GM19238 (cell line): ENCODE results near the gene DCUN1D1.

Experiments
- DNase-seq: peaks from one replicate; pipeline ENCODE4 v3.0.0; 2011; ENCODE audit warnings: low spot score; ENCODE audit not compliant: insufficient read length

The DCUN1D1 gene

DNA sequence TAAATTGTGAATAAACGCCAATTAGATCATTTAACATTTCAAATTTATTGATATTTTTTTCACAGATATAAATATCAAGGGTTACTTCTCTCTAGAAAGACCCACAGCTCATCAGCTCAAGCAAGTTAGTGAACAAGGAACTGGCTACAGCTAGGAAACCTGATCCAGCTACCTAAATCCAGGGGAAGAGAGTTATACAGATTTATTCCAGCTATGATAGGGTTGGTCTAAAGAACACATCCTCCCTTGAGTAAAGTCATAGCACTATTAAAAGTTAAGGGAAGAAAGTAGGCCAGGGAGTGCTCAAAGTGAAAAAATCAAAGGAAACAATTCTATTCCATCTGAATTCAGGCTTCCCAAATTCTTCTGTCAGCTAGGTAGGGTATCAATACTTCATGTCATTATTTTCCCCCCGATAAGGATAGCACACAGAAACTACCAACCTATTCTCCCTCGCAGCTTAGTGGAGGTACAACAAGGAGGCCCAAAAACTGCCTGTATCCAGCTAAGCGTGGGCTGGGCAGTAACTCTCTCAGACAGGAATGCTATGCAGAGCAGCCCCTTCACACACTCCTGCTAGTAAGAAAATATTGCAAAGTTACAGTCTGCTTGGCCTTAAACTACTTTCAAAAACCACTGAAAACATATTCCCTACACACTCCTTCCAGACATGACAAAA lies 44.0 kb downstream of the DCUN1D1 start:
- DNase-seq, result no peak

DNA sequence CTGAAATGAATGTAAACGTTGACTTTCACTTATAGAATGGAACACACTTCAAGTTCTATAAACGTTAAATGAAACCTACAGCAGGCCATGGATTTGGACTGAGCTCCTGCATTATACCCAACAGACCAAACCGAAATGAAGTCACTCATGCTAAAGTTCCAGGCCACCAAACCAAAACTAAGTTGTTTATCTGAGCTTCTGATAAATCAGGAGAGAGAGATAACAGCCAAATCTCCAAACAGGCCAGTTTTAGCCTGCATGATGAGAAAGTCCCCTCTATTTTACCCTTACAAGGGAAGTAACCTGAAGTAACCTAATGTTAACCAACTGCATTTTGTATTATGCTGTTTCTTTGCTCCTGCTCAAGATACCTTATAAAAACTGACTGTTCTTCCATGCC lies 44.5 kb downstream of the DCUN1D1 start:
- DNase-seq, result no peak

DNA sequence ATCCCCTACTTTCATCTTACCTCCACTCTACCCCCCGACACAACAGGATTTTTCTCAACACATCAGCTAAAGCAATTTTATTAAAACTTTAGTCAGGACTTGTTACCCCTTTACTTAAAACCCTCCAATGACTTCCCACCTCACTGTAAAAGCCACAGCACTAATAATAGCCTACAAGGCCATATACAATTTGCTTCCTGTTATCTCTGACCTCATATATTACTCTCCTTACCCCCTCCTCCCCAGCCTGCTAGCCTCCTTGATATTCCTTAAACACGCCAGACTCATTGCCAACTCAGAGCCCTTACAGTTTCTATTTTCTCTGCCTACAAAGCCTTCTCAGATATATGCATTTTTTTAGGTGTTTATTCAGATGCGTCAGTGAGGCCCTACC lies 54.4 kb downstream of the DCUN1D1 start:
- no peak for DNase-seq

DNA sequence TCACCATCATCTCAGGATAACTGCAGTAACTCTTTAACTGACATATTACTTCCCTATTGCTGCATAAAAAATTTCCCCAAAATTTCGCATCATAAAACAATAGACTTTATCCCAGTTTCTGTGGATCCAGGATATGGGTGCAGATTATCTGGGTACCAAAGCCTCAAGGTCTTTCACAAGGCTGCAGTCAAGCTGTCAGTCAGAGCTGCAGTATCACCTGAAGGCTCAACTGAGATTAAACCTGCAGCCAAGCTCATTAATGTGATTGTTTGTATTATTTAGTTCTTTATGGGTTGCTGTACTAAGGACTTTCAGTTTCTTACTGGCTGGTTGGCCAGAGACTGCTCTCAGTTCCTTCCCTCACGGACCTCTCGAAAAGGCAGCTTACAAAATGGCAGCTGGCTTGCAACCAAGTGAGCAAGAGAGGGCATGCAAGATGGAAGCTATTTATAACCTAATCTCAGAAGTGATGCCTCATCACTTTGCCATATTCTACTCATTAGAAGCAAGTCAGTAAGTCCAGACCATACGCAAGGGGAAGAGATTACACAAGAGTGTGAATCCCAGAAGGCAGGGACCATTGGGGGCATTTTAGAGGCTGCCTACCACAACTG lies 54.9 kb downstream of the DCUN1D1 start:
- peak; percentile 26 for DNase-seq

DNA sequence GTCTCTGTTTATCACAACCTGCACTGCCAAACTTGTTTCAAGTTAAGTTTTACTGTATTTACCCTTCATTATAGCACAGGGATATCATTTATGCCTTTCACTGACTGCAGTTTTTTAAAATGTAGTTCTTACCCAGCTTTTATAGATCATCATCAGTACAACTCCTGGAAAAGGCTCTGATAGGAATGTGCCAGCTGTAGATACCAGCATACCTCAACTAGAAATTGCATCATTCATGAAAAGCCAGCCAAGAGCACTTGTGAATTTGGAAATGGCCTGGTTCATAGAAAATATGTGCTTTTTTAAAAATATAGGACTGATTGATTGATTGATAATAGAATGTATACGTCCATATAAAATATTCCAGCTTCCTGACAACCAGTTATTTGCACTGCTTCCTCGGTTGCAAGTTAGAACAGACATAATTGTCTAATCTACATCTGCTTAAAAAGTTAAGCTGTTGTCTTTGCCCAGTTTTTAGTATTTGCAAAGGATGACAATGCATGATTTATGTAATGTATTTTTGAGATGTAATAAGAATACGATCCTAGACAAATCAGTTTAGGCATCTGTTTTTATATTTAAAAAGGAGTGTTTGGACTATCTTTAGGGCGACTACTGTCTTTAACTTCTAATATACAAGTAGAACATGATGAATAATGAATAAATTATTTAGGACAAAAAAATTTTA lies 58.5 kb downstream of the DCUN1D1 start:
- no peak for DNase-seq

DNA sequence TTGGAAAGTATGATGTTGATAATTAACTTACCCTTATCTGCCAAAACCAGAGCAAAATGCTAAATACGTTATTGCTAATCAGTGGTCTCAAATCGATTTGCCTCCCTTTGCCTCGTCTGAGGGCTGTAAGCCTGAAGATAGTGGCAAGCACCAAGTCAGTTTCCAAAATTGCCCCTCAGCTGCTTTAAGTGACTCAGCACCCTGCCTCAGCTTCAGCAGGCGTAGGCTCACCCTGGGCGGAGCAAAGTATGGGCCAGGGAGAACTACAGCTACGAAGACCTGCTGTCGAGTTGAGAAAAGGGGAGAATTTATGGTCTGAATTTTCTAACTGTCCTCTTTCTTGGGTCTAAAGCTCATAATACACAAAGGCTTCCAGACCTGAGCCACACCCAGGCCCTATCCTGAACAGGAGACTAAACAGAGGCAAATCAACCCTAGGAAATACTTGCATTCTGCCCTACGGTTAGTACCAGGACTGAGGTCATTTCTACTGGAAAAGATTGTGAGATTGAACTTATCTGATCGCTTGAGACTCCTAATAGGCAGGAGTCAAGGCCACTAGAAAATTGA lies 59.7 kb downstream of the DCUN1D1 start:
- no peak for DNase-seq

DNA sequence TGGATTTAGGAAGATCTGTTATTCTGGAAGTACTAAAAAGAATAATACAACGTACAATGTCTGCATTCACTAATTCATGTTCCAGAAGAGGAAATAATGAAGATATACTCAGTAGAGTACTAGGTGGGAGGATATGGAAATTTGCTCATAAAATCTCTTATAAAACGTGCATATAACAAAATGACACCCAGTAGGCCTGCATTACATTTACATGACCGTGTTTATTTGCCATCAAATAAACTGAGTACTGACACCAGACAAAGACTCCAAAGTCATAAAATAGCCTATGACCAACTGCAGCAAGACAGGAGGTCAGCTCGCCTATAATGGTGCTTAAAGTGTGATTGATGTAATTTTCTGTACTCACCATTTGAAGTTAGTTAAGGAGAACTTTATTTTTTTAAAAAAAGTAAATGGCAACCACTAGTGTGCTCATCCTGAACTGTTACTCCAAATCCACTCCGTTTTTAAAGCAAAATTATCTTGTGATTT lies 60.4 kb downstream of the DCUN1D1 start:
- no peak for DNase-seq

DNA sequence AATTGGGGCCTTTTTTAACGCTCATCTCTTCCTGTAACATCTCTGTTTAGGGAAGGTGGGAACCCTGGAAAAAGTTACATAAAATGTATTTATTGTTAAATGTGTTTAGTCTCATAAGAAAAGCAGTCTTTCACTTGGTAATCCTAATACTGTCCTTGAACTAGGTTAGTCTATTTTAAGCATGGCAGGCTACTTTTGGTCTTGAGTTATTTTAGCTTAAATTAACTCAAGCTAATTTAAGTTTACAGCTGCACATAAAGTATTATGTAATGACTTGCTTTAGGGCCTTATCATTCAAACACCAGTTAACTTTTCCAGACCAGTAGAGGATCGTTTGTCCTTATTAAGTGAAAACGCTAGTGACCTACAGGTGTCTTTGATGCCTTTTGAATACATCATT lies 63.2 kb downstream of the DCUN1D1 start:
- DNase-seq, result no peak

DNA sequence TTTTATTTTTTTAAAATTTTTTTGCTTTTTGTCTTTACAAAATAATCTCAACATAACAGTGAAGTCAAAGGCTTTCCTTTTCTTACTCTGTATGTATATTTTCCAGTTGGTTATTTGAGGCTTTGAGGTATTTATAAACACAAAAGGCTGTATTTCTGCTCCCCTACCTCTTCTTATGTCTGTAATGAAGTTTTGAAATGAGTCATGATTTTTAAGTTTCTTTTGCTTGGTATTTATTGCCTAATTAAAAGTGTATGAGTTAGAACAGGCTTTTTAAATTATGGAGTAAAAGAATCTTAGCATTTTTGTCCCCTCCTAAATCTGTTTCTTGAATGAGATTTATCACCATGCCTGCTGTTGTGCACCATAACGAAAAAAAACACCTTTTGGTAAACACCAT lies 66.0 kb downstream of the DCUN1D1 start:
- DNase-seq, result no peak

DNA sequence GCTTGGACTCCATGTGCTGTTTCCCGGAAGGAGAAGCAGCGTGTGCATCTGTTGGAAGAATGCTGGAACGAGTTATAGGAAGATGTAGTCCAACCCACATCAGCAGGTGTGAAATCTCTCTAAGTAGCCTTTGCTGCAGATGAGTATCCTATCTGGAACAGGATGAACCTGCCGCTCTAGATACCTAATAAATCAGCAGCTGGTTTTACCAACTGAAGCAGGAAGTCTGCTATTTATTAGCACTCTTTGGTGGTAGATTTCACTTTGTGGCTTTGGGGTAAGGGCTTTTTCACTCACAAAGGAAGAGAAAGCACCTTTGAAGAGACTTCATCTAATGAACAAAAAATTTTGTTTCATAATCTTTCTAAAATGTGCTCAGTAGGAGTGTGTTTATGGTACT lies 66.4 kb downstream of the DCUN1D1 start:
- peak; percentile 10 for DNase-seq

DNA sequence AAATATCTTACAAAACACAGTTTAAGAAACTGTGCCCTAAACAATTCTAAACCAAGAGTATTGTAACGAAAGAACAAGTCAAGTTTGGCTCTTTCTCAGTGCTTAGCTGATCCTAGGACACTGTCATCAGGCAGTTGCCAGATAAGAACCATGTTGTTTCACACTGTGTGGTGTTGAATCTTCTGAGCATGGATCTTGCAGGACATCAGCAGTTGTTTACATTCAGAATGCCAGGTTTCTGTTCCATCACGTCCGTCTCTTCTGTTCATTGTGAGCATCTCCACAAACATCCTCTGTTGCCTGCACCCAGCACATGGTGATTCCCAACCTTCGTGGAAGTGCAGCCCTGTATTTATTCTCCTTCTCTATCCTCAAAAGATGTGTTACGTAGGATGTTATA lies 67.9 kb downstream of the DCUN1D1 start:
- no peak for DNase-seq

DNA sequence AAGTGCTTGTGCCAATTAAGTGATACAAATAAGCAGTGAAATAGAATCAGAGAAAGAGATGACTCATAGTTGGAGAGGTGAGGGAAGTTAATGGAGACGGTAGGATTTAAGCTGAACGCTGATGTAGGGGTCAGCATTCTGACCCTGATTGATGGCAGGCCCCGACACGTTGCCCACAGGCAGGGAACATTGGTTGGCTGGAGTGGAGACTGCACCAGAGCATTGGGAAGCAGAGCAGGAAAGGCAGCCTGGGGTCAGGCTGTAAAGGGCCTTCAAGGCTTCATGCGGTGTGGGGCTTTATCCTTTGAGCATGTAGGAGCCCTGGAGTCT lies 68.6 kb downstream of the DCUN1D1 start:
- no peak for DNase-seq

DNA sequence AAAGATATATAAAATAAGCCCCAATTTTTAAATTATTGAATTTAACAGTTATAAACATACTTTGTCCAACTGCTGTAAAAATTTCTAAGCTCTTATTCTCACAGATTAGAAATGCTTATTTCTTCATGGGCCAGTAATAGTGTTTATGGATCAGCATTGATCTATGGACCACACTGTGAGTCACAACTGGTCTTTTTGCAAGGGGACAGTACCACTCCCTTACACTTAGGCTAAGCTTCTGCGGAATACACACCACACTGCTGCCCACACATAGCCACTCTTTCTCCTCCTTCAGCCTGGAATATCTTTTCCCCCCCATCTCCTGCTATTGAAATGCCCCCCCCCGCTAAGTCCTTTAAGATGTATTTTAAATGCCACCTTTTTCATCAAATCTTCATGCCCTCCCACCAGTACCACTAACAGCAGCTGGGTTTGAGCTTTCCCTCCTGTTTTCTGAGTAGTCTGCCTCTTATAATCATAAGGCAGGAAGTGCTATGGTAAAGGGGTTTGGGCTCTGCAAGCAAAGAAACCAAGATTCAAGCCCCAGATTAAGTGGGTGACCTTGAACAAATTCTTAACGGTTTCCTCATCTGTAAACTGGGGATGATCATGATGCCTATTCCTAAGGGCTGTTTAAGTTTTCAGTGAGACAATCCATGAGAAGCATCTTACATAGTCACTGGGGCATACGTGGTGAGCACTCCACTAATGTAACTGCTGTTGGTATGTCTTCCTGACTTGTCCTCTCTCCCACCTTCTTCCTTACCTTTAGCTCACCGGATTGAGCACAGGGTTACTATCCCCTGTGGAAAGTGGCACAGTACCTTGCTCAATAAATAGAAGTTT lies 69.2 kb downstream of the DCUN1D1 start:
- no peak for DNase-seq

DNA sequence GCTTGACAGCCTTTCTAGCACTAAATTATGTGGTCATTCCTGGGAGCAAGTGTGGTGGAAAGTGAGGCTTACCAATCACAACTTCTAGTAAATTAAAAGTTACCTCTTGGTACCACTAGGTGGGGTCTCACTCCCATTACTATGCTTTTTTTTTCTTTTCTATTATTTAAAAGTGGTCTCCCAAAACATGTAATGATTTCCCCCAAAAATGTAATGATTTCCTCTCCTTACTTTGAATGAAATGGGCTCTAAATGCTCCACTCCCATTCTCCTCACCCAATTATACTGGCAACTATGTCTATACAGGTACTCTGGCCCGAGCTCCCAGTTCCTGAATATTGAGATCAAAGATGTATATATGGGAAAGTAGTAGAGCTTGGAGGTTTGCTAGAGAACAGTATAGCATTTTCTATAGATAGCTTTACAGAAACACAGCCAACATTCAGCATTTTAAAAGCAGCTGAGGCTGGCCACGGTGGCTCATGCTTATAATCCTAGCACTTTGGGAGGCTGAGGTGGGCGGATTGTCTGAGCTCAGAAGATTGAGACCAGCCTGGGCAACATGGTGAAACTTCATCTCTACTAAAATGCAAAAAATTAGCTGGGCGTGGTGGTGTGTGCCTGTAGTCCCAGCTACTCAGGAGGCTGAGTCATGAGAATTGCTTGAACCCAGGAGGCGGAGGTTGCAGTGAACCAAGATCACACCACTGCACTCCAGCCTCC lies 70.9 kb downstream of the DCUN1D1 start:
- no peak for DNase-seq

DNA sequence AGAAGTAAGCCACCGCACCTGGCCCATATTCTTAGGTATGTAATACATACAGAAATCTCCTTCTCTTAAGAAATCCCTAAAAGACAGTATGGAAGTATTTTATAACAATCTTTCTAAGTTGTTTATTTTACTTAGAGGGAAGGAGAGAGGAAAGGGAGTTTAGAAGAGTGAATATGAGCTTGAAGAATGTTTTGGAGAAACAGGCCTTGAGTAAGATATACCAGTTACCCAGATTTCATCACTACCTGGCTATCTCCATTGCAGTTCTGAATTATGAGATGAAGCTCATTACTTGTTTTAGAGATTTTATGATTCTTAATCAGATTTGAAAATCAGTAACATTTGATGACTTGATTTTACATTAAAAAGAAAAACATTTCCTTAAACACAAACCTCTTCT lies 71.9 kb downstream of the DCUN1D1 start:
- no peak for DNase-seq

DNA sequence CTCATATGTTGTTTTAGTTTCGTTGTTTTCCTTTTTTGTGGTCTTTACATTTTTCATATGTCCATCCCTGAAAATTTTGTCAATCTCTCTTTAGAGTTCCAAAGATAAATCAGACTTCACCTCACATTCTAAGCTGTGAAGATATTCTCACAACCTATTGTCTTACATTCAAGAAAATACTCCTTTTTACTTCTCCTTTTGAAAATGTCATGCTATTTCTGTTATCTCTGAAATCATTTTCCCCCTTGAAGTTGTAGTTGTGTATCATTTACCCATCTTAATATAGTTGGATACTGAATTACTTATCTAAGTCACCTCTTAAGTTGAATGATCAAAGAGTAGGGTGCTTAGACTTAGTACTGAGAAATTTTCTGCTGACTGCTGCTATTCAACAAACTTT lies 74.3 kb downstream of the DCUN1D1 start:
- no peak for DNase-seq

DNA sequence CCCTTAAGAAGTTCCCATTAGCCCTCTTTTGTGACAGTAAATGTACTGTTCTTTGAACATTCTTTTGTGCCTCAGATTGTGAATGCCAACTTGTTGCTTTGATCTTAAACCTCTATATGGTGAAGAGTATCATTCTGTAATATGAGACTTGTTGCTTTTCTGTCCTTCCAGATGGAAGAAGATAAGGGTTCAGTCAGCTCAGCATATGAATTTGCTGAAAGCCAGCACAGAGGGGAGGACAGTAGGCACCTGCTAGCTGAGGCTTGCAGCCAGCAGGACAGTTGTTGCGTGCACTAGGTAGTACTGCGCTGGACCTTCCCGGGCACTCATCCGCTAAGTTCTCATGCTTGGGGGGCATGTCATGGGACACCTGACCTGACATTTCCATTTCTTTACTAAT lies 74.7 kb downstream of the DCUN1D1 start:
- DNase-seq, result no peak

DNA sequence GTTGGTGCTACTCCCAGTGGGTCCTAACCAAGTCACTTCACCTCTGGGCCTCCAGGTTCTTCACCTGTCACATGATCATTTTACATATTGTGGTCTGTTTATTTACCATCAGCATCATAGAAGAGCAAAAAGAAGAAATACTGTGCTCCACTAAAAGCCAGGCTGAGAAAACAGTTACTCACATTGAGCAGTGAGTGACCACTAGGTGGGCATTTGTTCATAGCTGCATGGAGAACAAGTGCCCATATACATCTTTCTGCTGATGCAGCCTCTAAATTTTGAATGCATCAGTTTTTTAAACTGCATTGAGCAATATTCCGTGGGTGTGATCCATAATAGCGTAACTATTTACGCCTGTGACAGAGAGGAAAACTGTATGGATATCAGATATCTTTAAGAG lies 76.2 kb downstream of the DCUN1D1 start:
- no peak for DNase-seq

DNA sequence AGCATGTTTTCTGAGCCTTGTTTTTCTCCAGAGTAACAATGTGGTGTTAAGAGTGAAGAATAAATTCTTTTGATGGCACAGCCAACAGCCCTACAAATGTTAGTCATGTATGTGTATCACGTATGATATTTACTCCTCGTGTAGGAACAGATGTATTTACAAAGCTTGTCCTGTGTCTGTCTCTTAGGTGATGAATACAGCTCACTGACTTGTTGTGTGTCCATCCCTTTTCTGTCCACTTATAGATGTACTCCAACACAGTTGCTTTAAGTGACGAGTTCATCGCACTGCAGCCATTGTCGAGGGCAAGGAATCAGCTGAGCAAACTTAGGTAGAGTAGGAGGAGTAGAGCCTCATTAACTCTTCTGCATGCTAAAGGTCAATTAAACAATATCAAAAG lies 78.1 kb downstream of the DCUN1D1 start:
- no peak for DNase-seq

DNA sequence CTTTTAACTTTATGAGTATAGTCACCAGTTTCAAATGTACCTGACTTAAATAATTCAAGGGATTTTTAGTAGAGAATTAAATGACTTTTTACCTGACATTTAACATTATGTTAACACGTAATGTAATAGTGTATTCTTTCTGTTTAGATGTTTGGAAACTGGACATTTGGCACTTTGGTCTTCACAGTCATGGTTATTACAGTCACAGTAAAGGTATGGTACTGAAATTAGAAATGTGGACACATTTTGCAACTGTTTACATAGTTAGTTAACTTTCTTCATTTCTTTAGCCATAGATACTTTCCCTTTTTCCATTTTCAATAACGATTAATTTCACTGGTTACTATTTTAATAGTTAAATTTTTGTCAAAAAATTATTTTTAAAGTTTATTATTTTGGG lies 83.8 kb downstream of the DCUN1D1 start:
- no peak for DNase-seq

DNA sequence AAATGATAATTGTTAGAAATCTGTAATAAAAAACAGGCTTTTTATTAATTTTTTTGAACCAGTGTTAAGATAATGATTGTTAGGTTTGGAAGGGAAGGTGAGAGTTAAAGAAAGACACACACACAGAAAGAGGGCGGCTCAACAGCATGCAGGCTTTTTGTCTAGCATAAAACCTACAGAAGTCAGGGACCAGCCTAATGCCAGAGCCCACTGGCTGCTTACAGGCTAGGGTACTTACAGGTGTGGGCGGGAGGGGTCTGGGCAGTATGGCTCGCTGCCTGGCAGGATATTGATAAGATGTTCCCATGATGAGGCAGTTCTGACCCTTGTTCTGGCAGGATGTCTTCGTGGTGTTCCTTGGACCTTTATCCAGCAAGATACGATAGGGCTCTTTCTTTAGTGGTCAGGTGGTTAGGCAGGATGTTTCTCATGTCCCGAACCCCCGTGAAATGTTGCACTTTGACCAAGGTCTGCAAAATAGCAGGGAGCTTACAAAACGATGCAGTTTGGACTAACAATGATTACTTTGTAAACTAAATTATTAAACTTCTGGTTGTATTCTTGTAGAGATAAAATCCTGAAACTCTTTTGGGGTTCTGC lies 84.7 kb downstream of the DCUN1D1 start:
- no peak for DNase-seq
